Ishikawa (cell line): ENCODE data around the gene MRPL37.

Source experiments
- EP300 ChIP-seq: IDR thresholded peaks from 2 replicates; pipeline ENCODE4 v1.6.1; 2012; ENCODE audit warnings: borderline replicate concordance
- MAX ChIP-seq: IDR thresholded peaks from 2 replicates; pipeline ENCODE4 v1.6.1; 2012
- TCF12 ChIP-seq: IDR thresholded peaks from 2 replicates; pipeline ENCODE4 v1.6.1; 2012; ENCODE audit warnings: low read depth

- no peak for TF ChIP-seq MAX
- TF ChIP-seq TCF12 = no peak
- TF ChIP-seq EP300 = no peak
Observed at GRCh38 chr1:54240741-54241335, 40.9 kb downstream of the MRPL37 start.
